Neural progenitor cell (in vitro differentiated cells): ENCODE measurements around the gene PAFAH1B1. TPM values are rescaled to one million over a fixed set of nuclear protein-coding genes. Genes with fewer than 3 reads are reported as not detected.

ENCODE experiments used
- DNase-seq: peaks from one replicate; pipeline ENCODE4 v3.0.0-alpha.2; 2016; ENCODE audit warnings: low spot score
- H2AFZ ChIP-seq: fragments of 200-600 bp; sonication (generic); replicated peaks from 2 replicates; pipeline ENCODE4 v1.6.1; 2016; ENCODE audit warnings: antibody characterized with exemption
- H3F3A ChIP-seq: fragments of 200-600 bp; sonication (generic); 2 replicates; pipeline ENCODE4 v1.6.1; 2016; ENCODE audit warnings: antibody characterized with exemption, low read depth
- H3K27ac ChIP-seq: fragments of 200-600 bp; sonication (generic); 2 replicates; pipeline ENCODE4 v1.5.1; 2016; ENCODE audit warnings: mild to moderate bottlenecking
- H3K27me3 ChIP-seq: fragments of 200-600 bp; sonication (generic); 2 replicates; pipeline ENCODE4 v1.6.1; 2016; ENCODE audit warnings: mild to moderate bottlenecking, moderate library complexity
- H3K36me3 ChIP-seq: fragments of 200-600 bp; sonication (generic); 2 replicates; pipeline ENCODE4 v1.5.1; 2016
- H3K4me1 ChIP-seq: fragments of 200-600 bp; sonication (generic); 2 replicates; pipeline ENCODE4 v1.6.1; 2016; ENCODE audit warnings: mixed run types
- H3K4me2 ChIP-seq: fragments of 200-600 bp; sonication (generic); 2 replicates; pipeline ENCODE4 v1.6.1; 2016
- H3K4me3 ChIP-seq: fragments of 200-600 bp; sonication (generic); 2 replicates; pipeline ENCODE4 v1.5.1; 2016
- H3K79me2 ChIP-seq: fragments of 200-600 bp; sonication (generic); 2 replicates; pipeline ENCODE4 v1.6.1; 2016; ENCODE audit warnings: low read depth
- H3K9ac ChIP-seq: fragments of 200-600 bp; sonication (generic); 2 replicates; pipeline ENCODE4 v1.6.1; 2016
- H3K9me3 ChIP-seq: fragments of 200-600 bp; sonication (generic); 2 replicates; pipeline ENCODE4 v1.5.1; 2016; ENCODE audit warnings: low read depth
- H4K20me1 ChIP-seq: fragments of 200-600 bp; sonication (generic); 2 replicates; pipeline ENCODE4 v1.6.1; 2016; ENCODE audit warnings: low read depth
- H3K27ac Mint-ChIP-seq: 3 replicates; pipeline ENCODE4 v1.8.0; 2021; ENCODE audit warnings: mixed read lengths
- H3K27me3 Mint-ChIP-seq: 2 replicates; pipeline ENCODE4 v1.8.0; 2022; ENCODE audit warnings: low read depth, mild to moderate bottlenecking, inconsistent platforms, moderate library complexity, mixed read lengths; ENCODE audit not compliant: insufficient read depth
- H3K36me3 Mint-ChIP-seq: 3 replicates; pipeline ENCODE4 v1.8.0; 2021; ENCODE audit warnings: mixed read lengths
- H3K4me1 Mint-ChIP-seq: 3 replicates; pipeline ENCODE4 v1.8.0; 2021; ENCODE audit warnings: mixed read lengths
- H3K4me3 Mint-ChIP-seq: 3 replicates; pipeline ENCODE4 v1.8.0; 2021; ENCODE audit warnings: mild to moderate bottlenecking, moderate library complexity, mixed read lengths
- H3K9me3 Mint-ChIP-seq: 3 replicates; pipeline ENCODE4 v1.8.0; 2020; ENCODE audit warnings: mixed read lengths
- CTCF ChIP-seq: fragments of 200-600 bp; sonication (generic); IDR thresholded peaks from 2 replicates; pipeline ENCODE4 v1.5.1; 2017; ENCODE audit warnings: antibody characterized with exemption, mild to moderate bottlenecking
- EZH2 ChIP-seq: fragments of 200-600 bp; sonication (generic); IDR thresholded peaks from 2 replicates; pipeline ENCODE4 v1.6.1; 2017; ENCODE audit warnings: antibody characterized with exemption, mild to moderate bottlenecking, moderate library complexity
- EZH2phosphoT487 ChIP-seq: fragments of 200-600 bp; sonication (generic); IDR thresholded peaks from 2 replicates; pipeline ENCODE4 v1.6.1; 2017; ENCODE audit warnings: antibody characterized with exemption
- total RNA-seq: library from RNA; depleted of rRNA; stranded (reverse); fragments of >200 nt; gene quantifications from 2 replicates; pipeline ENCODE4 v1.2.3, GENCODE V29; 2015; ENCODE audit warnings: low replicate concordance

PAFAH1B1 gene
- total RNA-seq, 1 donor from 2014 or later: 209 TPM

GRCh38 chr17:2610195-2611175 is 17.0 kb downstream of the PAFAH1B1 start:
- H3K4me3 Mint-ChIP-seq: no peak overlapping the region
- no peak overlapping the region for H3K4me3 ChIP-seq
- H3K9ac ChIP-seq: peak overlapping the region; percentile 33
- no peaks in the 10 kb centered on the region for H3K4me1 ChIP-seq
- H3F3A ChIP-seq: peaks cover 8% of the 10 kb centered on the region
- H3K79me2 ChIP-seq: peaks cover 100% of the 10 kb centered on the region
- no peak overlapping the region for H3K27ac Mint-ChIP-seq
- TF ChIP-seq CTCF (no peak), EZH2 (no peak), EZH2phosphoT487 (no peak)
- H2AFZ ChIP-seq: no peak overlapping the region
- H3K9me3 ChIP-seq: no peaks in the 10 kb centered on the region
- H3K9me3 Mint-ChIP-seq: no peaks in the 10 kb centered on the region
- no peak for DNase-seq
- H3K36me3 ChIP-seq: no peaks in the 10 kb centered on the region
- no peaks in the 10 kb centered on the region for H3K27me3 ChIP-seq
- H3K27ac ChIP-seq: peak overlapping the region; percentile 56
- H3K27me3 Mint-ChIP-seq: no peaks in the 10 kb centered on the region
- no peak overlapping the region for H3K4me2 ChIP-seq
- H3K4me1 Mint-ChIP-seq: peaks cover 20% of the 10 kb centered on the region
- peaks cover 15% of the 10 kb centered on the region for H3K36me3 Mint-ChIP-seq
- H4K20me1 ChIP-seq: peaks cover 100% of the 10 kb centered on the region

- H3K9ac ChIP-seq: no peak overlapping the region
- H3K9me3 ChIP-seq: no peaks in the 10 kb centered on the region
- peaks cover 8% of the 10 kb centered on the region for H3F3A ChIP-seq
- no peak overlapping the region for H3K4me2 ChIP-seq
- no peak for TF ChIP-seq EZH2phosphoT487
- no peak for TF ChIP-seq CTCF
- no peak for TF ChIP-seq EZH2
- peaks cover 17% of the 10 kb centered on the region for H3K4me1 Mint-ChIP-seq
- H3K79me2 ChIP-seq: peaks cover 100% of the 10 kb centered on the region
- H3K4me3 Mint-ChIP-seq: no peak overlapping the region
- no peaks in the 10 kb centered on the region for H3K36me3 ChIP-seq
- H3K9me3 Mint-ChIP-seq: no peaks in the 10 kb centered on the region
- H3K27me3 Mint-ChIP-seq: no peaks in the 10 kb centered on the region
- no peaks in the 10 kb centered on the region for H3K4me1 ChIP-seq
- peaks cover 20% of the 10 kb centered on the region for H3K36me3 Mint-ChIP-seq
- peaks cover 100% of the 10 kb centered on the region for H4K20me1 ChIP-seq
- DNase-seq: no peak
- H3K4me3 ChIP-seq: no peak overlapping the region
- H2AFZ ChIP-seq: no peak overlapping the region
- no peaks in the 10 kb centered on the region for H3K27me3 ChIP-seq
- H3K27ac Mint-ChIP-seq: no peak overlapping the region
- peak overlapping the region; percentile 56 for H3K27ac ChIP-seq
Measured at GRCh38 chr17:2611627-2612026, 18.2 kb downstream of the PAFAH1B1 start.

- TF ChIP-seq EZH2 (no peak), CTCF (no peak)
- no peaks in the 10 kb centered on the region for H3K36me3 ChIP-seq
- no peaks in the 10 kb centered on the region for H3K9me3 ChIP-seq
- no peak overlapping the region for H3K4me3 Mint-ChIP-seq
- H3K9me3 Mint-ChIP-seq: peaks cover 6% of the 10 kb centered on the region
- no peak for DNase-seq
- no peak overlapping the region for H3K27ac Mint-ChIP-seq
- peaks cover 8% of the 10 kb centered on the region for H3F3A ChIP-seq
- H3K4me3 ChIP-seq: no peak overlapping the region
- no peaks in the 10 kb centered on the region for H3K4me1 ChIP-seq
- peaks cover 1% of the 10 kb centered on the region for H3K27me3 Mint-ChIP-seq
- no peak overlapping the region for H3K4me2 ChIP-seq
- peaks cover 99% of the 10 kb centered on the region for H4K20me1 ChIP-seq
- no peak overlapping the region for H2AFZ ChIP-seq
- H3K4me1 Mint-ChIP-seq: peaks cover 17% of the 10 kb centered on the region
- peaks cover 100% of the 10 kb centered on the region for H3K79me2 ChIP-seq
- no peak overlapping the region for H3K9ac ChIP-seq
- no peak overlapping the region for H3K27ac ChIP-seq
- peaks cover 27% of the 10 kb centered on the region for H3K36me3 Mint-ChIP-seq
- no peaks in the 10 kb centered on the region for H3K27me3 ChIP-seq
Measured at GRCh38 chr17:2612630-2613029, 19.2 kb downstream of the PAFAH1B1 start.
